Measurements from ENCODE around the gene DIDO1. TPM values are rescaled to one million over a fixed set of nuclear protein-coding genes. Genes with fewer than 3 reads are reported as not detected.
A peak's percentile ranks its signal among the peaks of the same experiment; 100 is the strongest.

Gene DIDO1
- total and polyA plus RNA-seq, 2 of the 13 experiments (the other 11 are each of a cell fraction or from before 2014, with no cell fraction given) = 75.0 to 75.1 TPM

- TF ChIP-seq, protein P1, sequence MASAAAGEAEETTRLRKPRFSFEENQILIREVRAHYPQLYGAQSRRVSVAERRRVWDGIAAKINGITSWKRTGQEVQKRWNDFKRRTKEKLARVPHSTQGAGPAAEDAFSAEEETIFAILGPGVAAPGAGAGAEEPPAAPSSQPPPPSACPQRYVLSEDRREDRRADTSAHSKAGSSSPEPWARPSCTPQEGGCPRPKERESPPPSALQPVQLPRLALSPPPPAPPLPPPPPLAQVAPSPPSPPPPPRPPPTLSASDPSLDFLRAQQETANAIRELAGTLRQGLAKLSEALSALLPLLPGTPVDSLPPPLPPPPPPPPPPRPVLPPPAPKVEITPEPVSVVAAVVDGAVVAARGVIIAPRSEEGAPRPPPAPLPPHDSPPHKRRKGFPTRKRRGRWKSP (CRISPR knock-in tag; IDR thresholded peaks at IDR 0.05) = no peak; the same call in 1 of the 2 replicates
- TF ChIP-seq ZNF7 (CRISPR knock-in tag; IDR thresholded peaks at IDR 0.05) (no peak), FOSL1 (CRISPR knock-in tag; IDR thresholded peaks at IDR 0.05; ENCODE audit: borderline replicate concordance) (peak; percentile 33; the same call in 1 of the 2 replicates), ZBTB7A (CRISPR knock-in tag; IDR thresholded peaks at IDR 0.05) (no peak), ZNF878 (CRISPR knock-in tag; IDR thresholded peaks at IDR 0.05) (no peak), SOX5 (CRISPR knock-in tag; IDR thresholded peaks at IDR 0.05; ENCODE audit: borderline replicate concordance) (no peak), HNF4G (IDR thresholded peaks at IDR 0.05; ENCODE audit: borderline replicate concordance, low read depth, low read length) (no peak), HNF4G (CRISPR knock-in tag; IDR thresholded peaks at IDR 0.05; ENCODE audit: borderline replicate concordance, low read depth) (no peak; the same call in 1 of the 2 replicates), ZNF383 (CRISPR knock-in tag; IDR thresholded peaks at IDR 0.05; ENCODE audit: borderline replicate concordance) (no peak), ZBTB20 (CRISPR knock-in tag; IDR thresholded peaks at IDR 0.05; ENCODE audit: borderline replicate concordance, low read depth) (no peak; the same call in 1 of the 2 replicates), ZKSCAN1 (IDR thresholded peaks at IDR 0.05; ENCODE audit: low read length) (no peak), PHF21A (CRISPR knock-in tag; IDR thresholded peaks at IDR 0.05) (no peak), ZMYM4 (CRISPR knock-in tag; IDR thresholded peaks at IDR 0.05) (no peak; the same call in 1 of the 2 replicates), SMARCC2 (IDR thresholded peaks at IDR 0.05) (no peak), ZFP36L2 (CRISPR knock-in tag; IDR thresholded peaks at IDR 0.05) (no peak), DMAP1 (CRISPR knock-in tag; IDR thresholded peaks at IDR 0.05) (peak; percentile 43; the same call in 1 of the 2 replicates), GABPB1 (CRISPR knock-in tag; IDR thresholded peaks at IDR 0.05) (peak; percentile 68; the same call in 1 of the 2 replicates), NBN (conservative IDR thresholded peaks at IDR 0.05) (no peak), TERF1 (CRISPR knock-in tag; IDR thresholded peaks at IDR 0.05) (no peak), MEF2D (CRISPR knock-in tag; IDR thresholded peaks at IDR 0.05) (no peak)
- TF ChIP-seq, protein P2, sequence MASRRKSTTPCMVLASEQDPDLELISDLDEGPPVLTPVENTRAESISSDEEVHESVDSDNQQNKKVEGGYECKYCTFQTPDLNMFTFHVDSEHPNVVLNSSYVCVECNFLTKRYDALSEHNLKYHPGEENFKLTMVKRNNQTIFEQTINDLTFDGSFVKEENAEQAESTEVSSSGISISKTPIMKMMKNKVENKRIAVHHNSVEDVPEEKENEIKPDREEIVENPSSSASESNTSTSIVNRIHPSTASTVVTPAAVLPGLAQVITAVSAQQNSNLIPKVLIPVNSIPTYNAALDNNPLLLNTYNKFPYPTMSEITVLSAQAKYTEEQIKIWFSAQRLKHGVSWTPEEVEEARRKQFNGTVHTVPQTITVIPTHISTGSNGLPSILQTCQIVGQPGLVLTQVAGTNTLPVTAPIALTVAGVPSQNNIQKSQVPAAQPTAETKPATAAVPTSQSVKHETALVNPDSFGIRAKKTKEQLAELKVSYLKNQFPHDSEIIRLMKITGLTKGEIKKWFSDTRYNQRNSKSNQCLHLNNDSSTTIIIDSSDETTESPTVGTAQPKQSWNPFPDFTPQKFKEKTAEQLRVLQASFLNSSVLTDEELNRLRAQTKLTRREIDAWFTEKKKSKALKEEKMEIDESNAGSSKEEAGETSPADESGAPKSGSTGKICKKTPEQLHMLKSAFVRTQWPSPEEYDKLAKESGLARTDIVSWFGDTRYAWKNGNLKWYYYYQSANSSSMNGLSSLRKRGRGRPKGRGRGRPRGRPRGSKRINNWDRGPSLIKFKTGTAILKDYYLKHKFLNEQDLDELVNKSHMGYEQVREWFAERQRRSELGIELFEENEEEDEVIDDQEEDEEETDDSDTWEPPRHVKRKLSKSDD (CRISPR knock-in tag; IDR thresholded peaks at IDR 0.05; ENCODE audit: low read depth) = no peak
- TF ChIP-seq, protein P3, sequence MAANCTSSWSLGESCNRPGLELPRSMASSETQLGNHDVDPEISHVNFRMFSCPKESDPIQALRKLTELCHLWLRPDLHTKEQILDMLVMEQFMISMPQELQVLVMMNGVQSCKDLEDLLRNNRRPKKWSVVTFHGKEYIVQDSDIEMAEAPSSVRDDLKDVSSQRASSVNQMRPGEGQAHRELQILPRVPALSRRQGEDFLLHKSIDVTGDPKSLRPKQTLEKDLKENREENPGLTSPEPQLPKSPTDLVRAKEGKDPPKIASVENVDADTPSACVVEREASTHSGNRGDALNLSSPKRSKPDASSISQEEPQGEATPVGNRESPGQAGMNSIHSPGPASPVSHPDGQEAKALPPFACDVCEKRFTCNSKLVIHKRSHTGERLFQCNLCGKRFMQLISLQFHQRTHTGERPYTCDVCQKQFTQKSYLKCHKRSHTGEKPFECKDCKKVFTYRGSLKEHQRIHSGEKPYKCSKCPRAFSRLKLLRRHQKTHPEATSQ (CRISPR knock-in tag; IDR thresholded peaks at IDR 0.05; ENCODE audit: borderline replicate concordance) = no peak
These were observed 681 bp downstream of the DIDO1 start (continued) for GRCh38 chr20:62925420-62926228.

Data from HepG2 (cell line).